ENCODE measurements around the gene HES3. TPM values are rescaled to one million over a fixed set of nuclear protein-coding genes. Genes with fewer than 3 reads are reported as not detected.
"Not testable (repeated sequence)": the region's sequence is repeated elsewhere in the genome, so short reads cannot be mapped to it uniquely, and the experiment has no call there.

The HES3 gene
- total and polyA plus RNA-seq, 3 donors from 2014 or later, result not detected

DNA sequence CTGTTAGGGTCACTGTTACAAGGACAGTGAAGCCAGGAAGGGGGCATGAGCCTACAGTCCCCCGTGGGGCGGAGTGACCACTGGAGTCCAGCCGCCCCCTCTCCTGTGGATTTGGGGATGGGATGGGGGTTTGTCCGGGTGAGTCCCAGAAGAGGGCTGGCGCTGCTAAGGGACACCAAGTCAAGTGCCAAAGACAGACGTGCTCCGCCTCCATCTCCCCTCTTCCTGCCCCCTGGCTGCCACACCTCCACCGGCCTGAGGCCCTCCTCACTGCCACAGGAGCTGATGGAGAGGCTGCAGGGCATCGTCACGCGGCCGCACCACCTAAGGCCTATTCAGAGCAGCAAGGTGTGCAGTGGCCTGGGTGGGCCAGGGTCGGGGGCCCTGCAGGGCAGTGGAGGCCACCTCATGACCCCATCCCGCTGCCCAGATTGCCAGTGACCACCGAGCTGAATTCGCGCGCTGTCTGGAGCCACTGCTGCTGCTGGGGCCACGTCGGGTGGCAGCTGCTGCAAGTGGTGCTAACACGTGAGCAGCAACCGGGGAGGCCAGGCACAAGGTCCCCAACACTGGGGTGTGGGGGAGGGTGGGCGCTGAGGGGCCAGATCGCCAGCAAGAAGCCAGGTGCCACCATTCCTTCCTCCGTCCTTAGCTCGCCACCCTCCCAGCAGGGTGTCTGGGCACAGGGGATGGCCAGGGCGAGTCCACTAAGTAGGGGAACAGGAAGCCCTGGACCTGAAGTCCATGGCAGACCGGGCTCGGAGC lies 33.2 kb upstream of the HES3 start:
- no peaks in the 10 kb centered on the region for H3K27me3 ChIP-seq
- H3K36me3 ChIP-seq (ENCODE audit: low read depth, missing control alignments), result no peaks in the 10 kb centered on the region
- intact Hi-C loops (cut with DNase I; ENCODE audit: low total_unique reads), result no loop called here
- peaks cover 6% of the 10 kb centered on the region for H3K4me1 ChIP-seq
- DNase-seq, result no peak
- H3K9me3 ChIP-seq, result no peaks in the 10 kb centered on the region
- no peak overlapping the region for H3K27ac ChIP-seq
- TF ChIP-seq POLR2A (IDR thresholded peaks at IDR 0.05), result no peak
- TF ChIP-seq, protein P1, sequence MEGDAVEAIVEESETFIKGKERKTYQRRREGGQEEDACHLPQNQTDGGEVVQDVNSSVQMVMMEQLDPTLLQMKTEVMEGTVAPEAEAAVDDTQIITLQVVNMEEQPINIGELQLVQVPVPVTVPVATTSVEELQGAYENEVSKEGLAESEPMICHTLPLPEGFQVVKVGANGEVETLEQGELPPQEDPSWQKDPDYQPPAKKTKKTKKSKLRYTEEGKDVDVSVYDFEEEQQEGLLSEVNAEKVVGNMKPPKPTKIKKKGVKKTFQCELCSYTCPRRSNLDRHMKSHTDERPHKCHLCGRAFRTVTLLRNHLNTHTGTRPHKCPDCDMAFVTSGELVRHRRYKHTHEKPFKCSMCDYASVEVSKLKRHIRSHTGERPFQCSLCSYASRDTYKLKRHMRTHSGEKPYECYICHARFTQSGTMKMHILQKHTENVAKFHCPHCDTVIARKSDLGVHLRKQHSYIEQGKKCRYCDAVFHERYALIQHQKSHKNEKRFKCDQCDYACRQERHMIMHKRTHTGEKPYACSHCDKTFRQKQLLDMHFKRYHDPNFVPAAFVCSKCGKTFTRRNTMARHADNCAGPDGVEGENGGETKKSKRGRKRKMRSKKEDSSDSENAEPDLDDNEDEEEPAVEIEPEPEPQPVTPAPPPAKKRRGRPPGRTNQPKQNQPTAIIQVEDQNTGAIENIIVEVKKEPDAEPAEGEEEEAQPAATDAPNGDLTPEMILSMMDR (IDR thresholded peaks at IDR 0.05), result no peak
- 95% methylated on average over 17 to 29 of the region's 29 CpGs for WGBS, 2 donors
- no peak overlapping the region for H3K4me3 ChIP-seq

GRCh38 chr1:6211731-6212130 lies 32.2 kb upstream of the HES3 start:
- WGBS, 2 donors, result 93% methylated on average over 5 to 15 of the region's 16 CpGs

GRCh38 chr1:6212193-6212959 lies 31.6 kb upstream of the HES3 start:
- Histone ChIP-seq H3K4me1 (no peaks in the 10 kb centered on the region), H3K4me3 (no peak overlapping the region), H3K9me3 (no peaks in the 10 kb centered on the region), H3K27ac (no peak overlapping the region), H3K27me3 (no peaks in the 10 kb centered on the region), H3K36me3 (ENCODE audit: low read depth, missing control alignments) (no peaks in the 10 kb centered on the region)
- TF ChIP-seq, protein P1 (IDR thresholded peaks at IDR 0.05), result no peak
- intact Hi-C loops (cut with DNase I; ENCODE audit: low total_unique reads), result no loop called here
- DNase-seq, result no peak
- WGBS, 2 donors, result 70 to 77% methylated on average over 12 to 15 of the region's 20 CpGs

More at GRCh38 chr1:6211731-6212130, 32.2 kb upstream of the HES3 start:
- no peaks in the 10 kb centered on the region for H3K4me1 ChIP-seq
- no peak overlapping the region for H3K4me3 ChIP-seq
- H3K36me3 ChIP-seq (ENCODE audit: low read depth, missing control alignments), result no peaks in the 10 kb centered on the region
- H3K9me3 ChIP-seq, result no peaks in the 10 kb centered on the region
- TF ChIP-seq, protein P1 (IDR thresholded peaks at IDR 0.05), result no peak
- no peak for TF ChIP-seq POLR2A (IDR thresholded peaks at IDR 0.05)
- H3K27ac ChIP-seq, result no peak overlapping the region
- H3K27me3 ChIP-seq, result no peaks in the 10 kb centered on the region
- DNase-seq, result no peak
- intact Hi-C loops (cut with DNase I; ENCODE audit: low total_unique reads), result no loop called here

GRCh38 chr1:6218375-6219164 lies 25.4 kb upstream of the HES3 start:
- Histone ChIP-seq H3K4me1 (no peaks in the 10 kb centered on the region), H3K36me3 (ENCODE audit: low read depth, missing control alignments) (no peaks in the 10 kb centered on the region), H3K4me3 (no peak overlapping the region), H3K27me3 (no peaks in the 10 kb centered on the region), H3K27ac (no peak overlapping the region), H3K9me3 (no peaks in the 10 kb centered on the region)
- no peak for DNase-seq
- TF ChIP-seq, protein P1 (IDR thresholded peaks at IDR 0.05), result no peak
- TF ChIP-seq POLR2A (IDR thresholded peaks at IDR 0.05), result no peak
- intact Hi-C loops (cut with DNase I; ENCODE audit: low total_unique reads), result no loop called here
- WGBS, 2 donors, result 84 to 90% methylated on average over 16 of the region's 16 CpGs

- H3K4me1 ChIP-seq; H3K9me3 ChIP-seq; H3K27ac ChIP-seq; DNase-seq; intact Hi-C loops (cut with DNase I; ENCODE audit: low total_unique reads); H3K4me3 ChIP-seq; H3K36me3 ChIP-seq (ENCODE audit: low read depth, missing control alignments); H3K27me3 ChIP-seq: not testable (repeated sequence)
- whole genome bisulfite sequencing, 2 donors, result 89 to 92% methylated on average over 11 of the region's 11 CpGs
Measured at GRCh38 chr1:6219641-6220040, 24.3 kb upstream of the HES3 start.

All from testis (tissue), 3 donors.